Left lung (tissue), 10 donors: ENCODE data around the gene GOLGA6A. TPM values are rescaled to one million over a fixed set of nuclear protein-coding genes. Genes with fewer than 3 reads are reported as not detected.

Source experiments
- ATAC-seq: fragments of 200-7000 bp; cut with Tn5 transposase; one replicate; pipeline ENCODE4 v1.9.1; 2020; ENCODE audit warnings: moderate library complexity
- DNase-seq, 4 donors: peaks; one replicate each; pipeline ENCODE4 v3.0.0-alpha.2; 2013 to 2020
- H3K27ac ChIP-seq, 2 donors: fragments of 200-600 bp; sonication (generic) in 1 of 2; one replicate each; pipeline versions ENCODE4 v1.5.0 to v1.8.0; 2020 to 2021
- H3K27me3 ChIP-seq, 2 donors: fragments of 200-600 bp; sonication (generic) in 1 of 2; one replicate each; pipeline versions ENCODE4 v1.5.0 to v1.8.0; 2020 to 2021
- H3K36me3 ChIP-seq, 2 donors: fragments of 200-600 bp; sonication (generic) in 1 of 2; one replicate each; pipeline versions ENCODE4 v1.5.0 to v1.8.0; 2020 to 2021
- H3K4me1 ChIP-seq, 2 donors: fragments of 200-600 bp; one replicate each; pipeline ENCODE4 v1.8.0; 2021
- H3K4me3 ChIP-seq, 2 donors: fragments of 200-600 bp; sonication (generic) in 1 of 2; one replicate each; pipeline versions ENCODE4 v1.5.0 to v1.8.0; 2020 to 2021; ENCODE audit warnings: mild to moderate bottlenecking in 1 of 2
- H3K9me3 ChIP-seq, 2 donors: fragments of 200-600 bp; sonication (generic) in 1 of 2; one replicate each; pipeline versions ENCODE4 v1.5.0 to v1.8.0; 2020 to 2021
- CTCF ChIP-seq, 2 donors: fragments of 200-600 bp; sonication (generic) in 1 of 2; IDR thresholded peaks; one replicate each; pipeline versions ENCODE4 v1.5.0 to v1.8.0; 2021; ENCODE audit warnings: antibody characterized with exemption in 2 of 2
- intact Hi-C, 2 donors: fragments of 100-400 bp; cut with DNase I; formaldehyde crosslinking; loops; one replicate each; pipeline versions ENCODE4 v1.11.2 to v1.14.2; 2022
- polyA plus RNA-seq, 6 donors: library from polyadenylated mRNA; unstranded; fragments of 120-200 nt; gene quantifications; one replicate each; pipeline ENCODE4 v1.2.1, GENCODE V29; 2013; ENCODE audit not compliant: insufficient read length in 6 of 6
- total RNA-seq, 2 donors: library from RNA; stranded (reverse); fragmentation: NEBNext Ultra II Directional; extraction: Animal tissue kit (Norgen Biotek cat#: 25700); gene quantifications; one replicate each; pipeline ENCODE4 v1.2.1, GENCODE V29; 2021
- donor health status: DM: no; HTN: yes; CAD: no.
- donor health status: DM: no; HTN: no; CAD: no.

The GOLGA6A gene
- total and polyA plus RNA-seq, 8 donors: 0.06 to 0.56 (median 0.32) TPM; not detected in 2

GRCh38 chr15:74046275-74046674 is 36.1 kb downstream of the GOLGA6A start:
- peaks cover 16 to 41% of the 10 kb centered on the region in 2 donors for H3K4me1 ChIP-seq
- no peak overlapping the region for H3K4me3 ChIP-seq
- DNase-seq (no peak), ATAC-seq (no peak)
- H3K27me3 ChIP-seq: no peaks in the 10 kb centered on the region
- intact Hi-C loops: no loop called here
- peaks cover 0 to 40% of the 10 kb centered on the region in 2 donors for H3K36me3 ChIP-seq
- no peak for TF ChIP-seq CTCF (IDR thresholded peaks at IDR 0.05)
- H3K9me3 ChIP-seq: no peaks in the 10 kb centered on the region
- no peak overlapping the region for H3K27ac ChIP-seq

- intact Hi-C loops: no loop called here
- TF ChIP-seq CTCF (IDR thresholded peaks at IDR 0.05): no peak
- no peak for DNase-seq
- no peak for ATAC-seq
- Histone ChIP-seq H3K4me1 (peaks cover 14 to 41% of the 10 kb centered on the region in 2 donors), H3K27ac (no peak overlapping the region), H3K36me3 (peaks cover 0 to 44% of the 10 kb centered on the region in 2 donors), H3K4me3 (no peak overlapping the region), H3K9me3 (no peaks in the 10 kb centered on the region), H3K27me3 (no peaks in the 10 kb centered on the region)
Observed at GRCh38 chr15:74045636-74046274, 36.6 kb downstream of the GOLGA6A start.

GRCh38 chr15:74045184-74045583 is 37.2 kb downstream of the GOLGA6A start:
- no peak for TF ChIP-seq CTCF (IDR thresholded peaks at IDR 0.05)
- Histone ChIP-seq H3K9me3 (no peaks in the 10 kb centered on the region), H3K4me3 (no peak overlapping the region), H3K27me3 (no peaks in the 10 kb centered on the region), H3K36me3 (peaks cover 0 to 44% of the 10 kb centered on the region in 2 donors), H3K27ac (no peak overlapping the region), H3K4me1 (peaks cover 9 to 37% of the 10 kb centered on the region in 2 donors)
- DNase-seq (no peak), ATAC-seq (no peak)
- intact Hi-C loops: no loop called here

- H3K4me1 ChIP-seq: peaks cover 14 to 31% of the 10 kb centered on the region in 2 donors
- no peaks in the 10 kb centered on the region for H3K27me3 ChIP-seq
- no peaks in the 10 kb centered on the region for H3K9me3 ChIP-seq
- intact Hi-C loops: no loop called here
- H3K4me3 ChIP-seq: no peak overlapping the region
- TF ChIP-seq CTCF (IDR thresholded peaks at IDR 0.05): no peak
- DNase-seq: peak in 1 of 4 donors; percentile 80
- peak overlapping the region; percentile 57 to 75 for H3K27ac ChIP-seq
- peak; percentile 89 for ATAC-seq
- H3K36me3 ChIP-seq: peaks cover 0 to 44% of the 10 kb centered on the region in 2 donors
Observed at GRCh38 chr15:74044267-74045110, 37.9 kb downstream of the GOLGA6A start.
